ENCODE data around the gene LCMT2.

The LCMT2 gene

GRCh38 chr15:43285609-43286037 lies 44.8 kb downstream of the LCMT2 start:
- DNase-seq, result peak; percentile 59 to 90
- Histone ChIP-seq H3K9ac (ENCODE audit: low read length) (no peak overlapping the region), H3K36me3 (ENCODE audit: control insufficient read depth in 1 of 2, insufficient read depth in 2 of 2, low read length in 2 of 2) (no peaks in the 10 kb centered on the region), H2BK5ac (ENCODE audit: low read depth, low read length, poor library complexity) (no peak overlapping the region), H3K27me3 (ENCODE audit: insufficient read depth, low read length) (no peaks in the 10 kb centered on the region), H2AK5ac (ENCODE audit: low read length) (no peak overlapping the region), H4K8ac (ENCODE audit: low read depth, low read length) (no peak overlapping the region), H3K79me1 (ENCODE audit: low read length) (no peaks in the 10 kb centered on the region), H4K12ac (ENCODE audit: low read depth, low read length) (no peak overlapping the region), H3K27ac (ENCODE audit: low read depth, low read length) (no peak overlapping the region), H2AFZ (ENCODE audit: insufficient read depth, low read length, poor library complexity) (no peak overlapping the region), H3K9me3 (ENCODE audit: insufficient read depth, low read depth, low read length) (no peaks in the 10 kb centered on the region), H2BK120ac (ENCODE audit: insufficient read depth, low read length, poor library complexity) (no peak overlapping the region), H3K18ac (ENCODE audit: low read length) (no peak overlapping the region), H3K4me1 (ENCODE audit: control insufficient read depth in 1 of 2, insufficient read depth in 2 of 2, low read length in 2 of 2) (peaks cover 4 to 6% of the 10 kb centered on the region in 2 experiments), H3K14ac (ENCODE audit: low read length) (no peak overlapping the region), H3K4me3 (ENCODE audit: low read depth, low read length) (no peak overlapping the region), H3K4me2 (ENCODE audit: low read length) (no peak overlapping the region), H3K4ac (ENCODE audit: low read depth, low read length) (no peak overlapping the region), H4K91ac (ENCODE audit: low read depth, low read length) (no peak overlapping the region), H3K23ac (ENCODE audit: low read length) (no peak overlapping the region), H3K79me2 (ENCODE audit: control insufficient read depth, insufficient read depth, low read length, poor library complexity) (no peaks in the 10 kb centered on the region), H2BK12ac (ENCODE audit: low read length) (no peak overlapping the region)
- WGBS (ENCODE audit: extremely low coverage, insufficient coverage, insufficient read length), result no CpG with 5 or more reads among the region's 4 CpGs

GRCh38 chr15:43283526-43283925 lies 46.8 kb downstream of the LCMT2 start:
- Histone ChIP-seq H2AK5ac (ENCODE audit: low read length) (no peak overlapping the region), H2AFZ (ENCODE audit: insufficient read depth, low read length, poor library complexity) (no peak overlapping the region)

GRCh38 chr15:43281926-43282602 lies 48.3 kb downstream of the LCMT2 start:
- Histone ChIP-seq H3K36me3 (ENCODE audit: control insufficient read depth in 1 of 2, insufficient read depth in 2 of 2, low read length in 2 of 2) (no peaks in the 10 kb centered on the region), H3K27me3 (ENCODE audit: insufficient read depth, low read length) (no peaks in the 10 kb centered on the region), H4K12ac (ENCODE audit: low read depth, low read length) (no peak overlapping the region), H3K79me2 (ENCODE audit: control insufficient read depth, insufficient read depth, low read length, poor library complexity) (no peaks in the 10 kb centered on the region), H3K4me3 (ENCODE audit: low read depth, low read length) (no peak overlapping the region), H4K8ac (ENCODE audit: low read depth, low read length) (no peak overlapping the region), H3K23ac (ENCODE audit: low read length) (no peak overlapping the region), H2BK120ac (ENCODE audit: insufficient read depth, low read length, poor library complexity) (no peak overlapping the region), H3K79me1 (ENCODE audit: low read length) (no peaks in the 10 kb centered on the region), H3K14ac (ENCODE audit: low read length) (no peak overlapping the region), H3K4ac (ENCODE audit: low read depth, low read length) (no peak overlapping the region), H3K27ac (ENCODE audit: low read depth, low read length) (no peak overlapping the region), H3K9ac (ENCODE audit: low read length) (no peak overlapping the region), H3K9me3 (ENCODE audit: insufficient read depth, low read depth, low read length) (no peaks in the 10 kb centered on the region), H3K18ac (ENCODE audit: low read length) (no peak overlapping the region), H3K4me2 (ENCODE audit: low read length) (no peak overlapping the region), H2BK12ac (ENCODE audit: low read length) (no peak overlapping the region), H2AFZ (ENCODE audit: insufficient read depth, low read length, poor library complexity) (no peak overlapping the region), H2BK5ac (ENCODE audit: low read depth, low read length, poor library complexity) (no peak overlapping the region), H3K4me1 (ENCODE audit: control insufficient read depth in 1 of 2, insufficient read depth in 2 of 2, low read length in 2 of 2) (peaks cover 4 to 6% of the 10 kb centered on the region in 2 experiments), H4K91ac (ENCODE audit: low read depth, low read length) (no peak overlapping the region), H2AK5ac (ENCODE audit: low read length) (no peak overlapping the region)
- WGBS (ENCODE audit: extremely low coverage, insufficient coverage, insufficient read length), result no CpG with 5 or more reads among the region's 12 CpGs
- DNase-seq, result no peak

More at GRCh38 chr15:43283526-43283925, 46.8 kb downstream of the LCMT2 start:
- H2BK120ac ChIP-seq (ENCODE audit: insufficient read depth, low read length, poor library complexity), result no peak overlapping the region
- H3K18ac ChIP-seq (ENCODE audit: low read length), result no peak overlapping the region
- H2BK12ac ChIP-seq (ENCODE audit: low read length), result no peak overlapping the region
- no peak overlapping the region for H4K91ac ChIP-seq (ENCODE audit: low read depth, low read length)
- H3K79me1 ChIP-seq (ENCODE audit: low read length), result no peaks in the 10 kb centered on the region
- H3K4me1 ChIP-seq (ENCODE audit: control insufficient read depth in 1 of 2, insufficient read depth in 2 of 2, low read length in 2 of 2), result peaks cover 4 to 6% of the 10 kb centered on the region in 2 experiments
- no peak overlapping the region for H2BK5ac ChIP-seq (ENCODE audit: low read depth, low read length, poor library complexity)
- no CpG with 5 or more reads among the region's 1 CpG for WGBS (ENCODE audit: extremely low coverage, insufficient coverage, insufficient read length)
- no peak overlapping the region for H3K4me3 ChIP-seq (ENCODE audit: low read depth, low read length)
- H3K4me2 ChIP-seq (ENCODE audit: low read length), result no peak overlapping the region
- no peaks in the 10 kb centered on the region for H3K27me3 ChIP-seq (ENCODE audit: insufficient read depth, low read length)
- no peak overlapping the region for H3K4ac ChIP-seq (ENCODE audit: low read depth, low read length)
- no peak overlapping the region for H3K14ac ChIP-seq (ENCODE audit: low read length)
- H3K9me3 ChIP-seq (ENCODE audit: insufficient read depth, low read depth, low read length), result no peaks in the 10 kb centered on the region
- DNase-seq, result peak in 1 of 2 donors; percentile 21
- no peaks in the 10 kb centered on the region for H3K79me2 ChIP-seq (ENCODE audit: control insufficient read depth, insufficient read depth, low read length, poor library complexity)
- no peak overlapping the region for H4K8ac ChIP-seq (ENCODE audit: low read depth, low read length)
- H3K27ac ChIP-seq (ENCODE audit: low read depth, low read length), result no peak overlapping the region
- H3K23ac ChIP-seq (ENCODE audit: low read length), result no peak overlapping the region
- H3K9ac ChIP-seq (ENCODE audit: low read length), result no peak overlapping the region
- no peaks in the 10 kb centered on the region for H3K36me3 ChIP-seq (ENCODE audit: control insufficient read depth in 1 of 2, insufficient read depth in 2 of 2, low read length in 2 of 2)
- H4K12ac ChIP-seq (ENCODE audit: low read depth, low read length), result no peak overlapping the region

GRCh38 chr15:43280996-43281395 lies 49.4 kb downstream of the LCMT2 start:
- Histone ChIP-seq H3K4me1 (ENCODE audit: control insufficient read depth in 1 of 2, insufficient read depth in 2 of 2, low read length in 2 of 2) (peaks cover 4 to 6% of the 10 kb centered on the region in 2 experiments), H2BK12ac (ENCODE audit: low read length) (no peak overlapping the region), H4K8ac (ENCODE audit: low read depth, low read length) (no peak overlapping the region), H2BK120ac (ENCODE audit: insufficient read depth, low read length, poor library complexity) (no peak overlapping the region), H3K27ac (ENCODE audit: low read depth, low read length) (no peak overlapping the region), H3K23ac (ENCODE audit: low read length) (no peak overlapping the region), H2BK5ac (ENCODE audit: low read depth, low read length, poor library complexity) (no peak overlapping the region), H3K36me3 (ENCODE audit: control insufficient read depth in 1 of 2, insufficient read depth in 2 of 2, low read length in 2 of 2) (no peaks in the 10 kb centered on the region), H3K27me3 (ENCODE audit: insufficient read depth, low read length) (no peaks in the 10 kb centered on the region), H3K9me3 (ENCODE audit: insufficient read depth, low read depth, low read length) (no peaks in the 10 kb centered on the region), H3K18ac (ENCODE audit: low read length) (no peak overlapping the region), H3K4me3 (ENCODE audit: low read depth, low read length) (no peak overlapping the region), H2AK5ac (ENCODE audit: low read length) (no peak overlapping the region), H4K91ac (ENCODE audit: low read depth, low read length) (no peak overlapping the region), H3K14ac (ENCODE audit: low read length) (no peak overlapping the region), H3K9ac (ENCODE audit: low read length) (no peak overlapping the region), H3K4ac (ENCODE audit: low read depth, low read length) (no peak overlapping the region), H3K79me2 (ENCODE audit: control insufficient read depth, insufficient read depth, low read length, poor library complexity) (no peaks in the 10 kb centered on the region), H4K12ac (ENCODE audit: low read depth, low read length) (no peak overlapping the region), H3K4me2 (ENCODE audit: low read length) (no peak overlapping the region), H2AFZ (ENCODE audit: insufficient read depth, low read length, poor library complexity) (no peak overlapping the region), H3K79me1 (ENCODE audit: low read length) (no peaks in the 10 kb centered on the region)
- no CpG with 5 or more reads among the region's 7 CpGs for WGBS (ENCODE audit: extremely low coverage, insufficient coverage, insufficient read length)
- no peak for DNase-seq
